Thyroid gland (tissue), 4 donors: ENCODE data around the gene SAAL1.

Experiments
- POLR2A ChIP-seq, 2 donors: fragments of 450-650 bp; IDR thresholded peaks; one replicate each; pipeline ENCODE4 v1.6.1; 2017; ENCODE audit warnings: antibody characterized with exemption in 2 of 2, mild to moderate bottlenecking in 2 of 2, moderate library complexity in 1 of 2
- TF ChIP-seq, protein P1 (sequence below), 6 experiments: fragments of 200-600 bp in 3 of 6; fragments of 450-650 bp in 3 of 6; sonication (generic) in 3 of 6; IDR thresholded peaks; one replicate each; pipeline ENCODE4 v1.5.1; 2016 to 2019; ENCODE audit warnings: antibody characterized with exemption in 6 of 6, mild to moderate bottlenecking in 2 of 6, inconsistent platforms in 1 of 6, moderate library complexity in 1 of 6

GRCh38 chr11:18063125-18063524 lies 42.8 kb downstream of the SAAL1 start:
- TF ChIP-seq POLR2A (IDR thresholded peaks at IDR 0.05), result no peak
- TF ChIP-seq, protein P1, sequence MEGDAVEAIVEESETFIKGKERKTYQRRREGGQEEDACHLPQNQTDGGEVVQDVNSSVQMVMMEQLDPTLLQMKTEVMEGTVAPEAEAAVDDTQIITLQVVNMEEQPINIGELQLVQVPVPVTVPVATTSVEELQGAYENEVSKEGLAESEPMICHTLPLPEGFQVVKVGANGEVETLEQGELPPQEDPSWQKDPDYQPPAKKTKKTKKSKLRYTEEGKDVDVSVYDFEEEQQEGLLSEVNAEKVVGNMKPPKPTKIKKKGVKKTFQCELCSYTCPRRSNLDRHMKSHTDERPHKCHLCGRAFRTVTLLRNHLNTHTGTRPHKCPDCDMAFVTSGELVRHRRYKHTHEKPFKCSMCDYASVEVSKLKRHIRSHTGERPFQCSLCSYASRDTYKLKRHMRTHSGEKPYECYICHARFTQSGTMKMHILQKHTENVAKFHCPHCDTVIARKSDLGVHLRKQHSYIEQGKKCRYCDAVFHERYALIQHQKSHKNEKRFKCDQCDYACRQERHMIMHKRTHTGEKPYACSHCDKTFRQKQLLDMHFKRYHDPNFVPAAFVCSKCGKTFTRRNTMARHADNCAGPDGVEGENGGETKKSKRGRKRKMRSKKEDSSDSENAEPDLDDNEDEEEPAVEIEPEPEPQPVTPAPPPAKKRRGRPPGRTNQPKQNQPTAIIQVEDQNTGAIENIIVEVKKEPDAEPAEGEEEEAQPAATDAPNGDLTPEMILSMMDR (IDR thresholded peaks at IDR 0.05), result no peak
